GM23338 (cell line): ENCODE measurements around the gene RGL1. TPM values are rescaled to one million over a fixed set of nuclear protein-coding genes. Genes with fewer than 3 reads are reported as not detected.

Source experiments
- ATAC-seq: fragments of 200-7000 bp; cut with Tn5 transposase; 3 replicates; pipeline ENCODE4 v1.9.1; 2020
- DNase-seq: peaks from one replicate; pipeline ENCODE4 v3.0.0-alpha.2; 2015; ENCODE audit warnings: low spot score
- H2AFZ ChIP-seq: fragments of 200-600 bp; sonication (generic); 2 replicates; pipeline ENCODE4 v1.8.0; 2016; ENCODE audit warnings: antibody characterized with exemption, mild to moderate bottlenecking, moderate library complexity
- H3F3A ChIP-seq: fragments of 200-600 bp; sonication (generic); replicated peaks from 2 replicates; pipeline ENCODE4 v1.8.0; 2017; ENCODE audit warnings: antibody characterized with exemption, mixed run types, low read depth
- H3K27ac ChIP-seq: fragments of 200-600 bp; sonication (generic); 2 replicates; pipeline ENCODE4 v1.6.1; 2016; ENCODE audit warnings: low read depth
- H3K27me3 ChIP-seq: fragments of 200-600 bp; sonication (generic); 2 replicates; pipeline ENCODE4 v1.8.0; 2016; ENCODE audit warnings: mild to moderate bottlenecking, mixed run types, moderate library complexity; ENCODE audit not compliant: insufficient read depth
- H3K36me3 ChIP-seq: fragments of 200-600 bp; sonication (generic); 2 replicates; pipeline ENCODE4 v1.8.0; 2016; ENCODE audit warnings: mild to moderate bottlenecking; ENCODE audit not compliant: insufficient read depth
- H3K4me1 ChIP-seq: fragments of 200-600 bp; sonication (generic); 2 replicates; pipeline ENCODE4 v1.8.0; 2016; ENCODE audit warnings: mild to moderate bottlenecking, moderate library complexity; ENCODE audit not compliant: insufficient read depth
- H3K4me2 ChIP-seq: fragments of 200-600 bp; sonication (generic); 2 replicates; pipeline ENCODE4 v1.7.1; 2017; ENCODE audit warnings: mixed run types
- H3K4me3 ChIP-seq: fragments of 200-600 bp; sonication (generic); 2 replicates; pipeline ENCODE4 v1.6.1; 2016; ENCODE audit warnings: mixed run types
- H3K79me2 ChIP-seq: fragments of 200-600 bp; sonication (generic); replicated peaks from 2 replicates; pipeline ENCODE4 v1.8.0; 2017; ENCODE audit warnings: mild to moderate bottlenecking; ENCODE audit not compliant: insufficient read depth
- H3K9me2 ChIP-seq: fragments of 200-600 bp; sonication (generic); 2 replicates; pipeline ENCODE4 v1.8.0; 2017; ENCODE audit not compliant: insufficient read depth
- H4K20me1 ChIP-seq: fragments of 200-600 bp; sonication (generic); replicated peaks from 2 replicates; pipeline ENCODE4 v1.8.0; 2017; ENCODE audit warnings: mild to moderate bottlenecking; ENCODE audit not compliant: insufficient read depth
- H3K27ac Mint-ChIP-seq: 2 replicates; pipeline ENCODE4 v1.8.0; 2020; ENCODE audit warnings: inconsistent platforms, mild to moderate bottlenecking, moderate library complexity, mixed read lengths
- H3K27me3 Mint-ChIP-seq: 3 replicates; pipeline ENCODE4 v1.8.0; 2022; ENCODE audit warnings: low read depth, mild to moderate bottlenecking, moderate library complexity, mixed read lengths, inconsistent platforms; ENCODE audit not compliant: insufficient read depth, poor library complexity
- H3K36me3 Mint-ChIP-seq: 3 replicates; pipeline ENCODE4 v1.8.0; 2021; ENCODE audit warnings: low read depth, mild to moderate bottlenecking, inconsistent platforms, moderate library complexity, mixed read lengths
- H3K4me1 Mint-ChIP-seq: 3 replicates; pipeline ENCODE4 v1.8.0; 2020; ENCODE audit warnings: mild to moderate bottlenecking, inconsistent platforms, mixed read lengths
- H3K4me3 Mint-ChIP-seq: 3 replicates; pipeline ENCODE4 v1.8.0; 2021; ENCODE audit warnings: moderate library complexity, mild to moderate bottlenecking, inconsistent platforms, mixed read lengths
- H3K9me3 Mint-ChIP-seq: 3 replicates; pipeline ENCODE4 v1.8.0; 2020; ENCODE audit warnings: moderate library complexity, mild to moderate bottlenecking, inconsistent platforms, mixed read lengths
- CREB1 ChIP-seq: fragments of 250-450 bp; sonication (Bioruptor Pico); IDR thresholded peaks from 2 replicates; pipeline ENCODE4 v1.5.0; 2020; ENCODE audit warnings: low read depth, mild to moderate bottlenecking, moderate library complexity
- CTCF ChIP-seq, 2 experiments: fragments of 200-600 bp in 1 of 2; sonication (generic) in 1 of 2; conservative IDR thresholded peaks; 2 replicates each; pipeline versions ENCODE4 v1.5.1 to v1.6.1; 2016 to 2017; ENCODE audit warnings: antibody characterized with exemption in 2 of 2, low read depth in 2 of 2, mild to moderate bottlenecking in 2 of 2, moderate library complexity in 1 of 2
- ETS1 ChIP-seq: IDR thresholded peaks from 2 replicates; pipeline ENCODE4 v1.6.1; 2016; ENCODE audit warnings: antibody characterized with exemption
- EZH2 ChIP-seq: fragments of 200-600 bp; sonication (generic); IDR thresholded peaks from one replicate; pipeline ENCODE4 v1.8.0; 2017; ENCODE audit warnings: antibody characterized with exemption, mild to moderate bottlenecking, low read depth; ENCODE audit not compliant: unreplicated experiment
- EZH2phosphoT487 ChIP-seq: fragments of 200-600 bp; sonication (generic); IDR thresholded peaks from one replicate; pipeline ENCODE4 v1.8.1; 2018; ENCODE audit warnings: antibody characterized with exemption; ENCODE audit not compliant: unreplicated experiment
- JUNB ChIP-seq: IDR thresholded peaks from one replicate; pipeline ENCODE4 v1.6.1; 2016; ENCODE audit warnings: antibody characterized with exemption; ENCODE audit not compliant: unreplicated experiment
- NANOG ChIP-seq: IDR thresholded peaks from 2 replicates; pipeline ENCODE4 v1.6.1; 2016; ENCODE audit warnings: antibody characterized with exemption, borderline replicate concordance
- POLR2AphosphoS5 ChIP-seq: IDR thresholded peaks from 2 replicates; pipeline ENCODE4 v1.6.1; 2016; ENCODE audit warnings: antibody characterized with exemption, low read depth
- REST ChIP-seq: IDR thresholded peaks from one replicate; pipeline ENCODE4 v1.6.1; 2018; ENCODE audit warnings: antibody characterized with exemption; ENCODE audit not compliant: unreplicated experiment
- STAT1 ChIP-seq: IDR thresholded peaks from one replicate; pipeline ENCODE4 v1.6.1; 2016; ENCODE audit warnings: antibody characterized with exemption; ENCODE audit not compliant: unreplicated experiment
- ZNF114 ChIP-seq: fragments of 250-450 bp; sonication (Bioruptor Pico); IDR thresholded peaks from 2 replicates; pipeline ENCODE4 v1.5.0; 2020; ENCODE audit warnings: mild to moderate bottlenecking, moderate library complexity
- ZNF331 ChIP-seq: fragments of 250-450 bp; sonication (Bioruptor Pico); IDR thresholded peaks from 2 replicates; pipeline ENCODE4 v1.5.0; 2020; ENCODE audit warnings: low read depth, mild to moderate bottlenecking, moderate library complexity
- ZNF462 ChIP-seq: fragments of 250-450 bp; sonication (Bioruptor Pico); IDR thresholded peaks from 2 replicates; pipeline ENCODE4 v1.5.0; 2020; ENCODE audit warnings: mild to moderate bottlenecking, moderate library complexity
- polyA plus RNA-seq: library from polyadenylated mRNA; unstranded; fragments of >200 nt; fragmentation: Nextera tagmentation; extraction: Ambion mirVana; gene quantifications from 2 replicates; pipeline ENCODE4 v1.2.1, GENCODE V29; 2016
- total RNA-seq: library from RNA; depleted of rRNA; stranded (reverse); fragments of >200 nt; shearing (Covaris generic); gene quantifications from 2 replicates; pipeline ENCODE4 v1.2.3, GENCODE V29; 2014

RGL1 gene
- total and polyA plus RNA-seq, 2 experiments from 2014 or later, result 0.91 to 2.6 TPM

GRCh38 chr1:183893561-183894289 is 88.8 kb downstream of the RGL1 start:
- Mint-ChIP-seq H3K27me3 (no peaks in the 10 kb centered on the region), H3K27ac (no peak overlapping the region), H3K4me1 (no peaks in the 10 kb centered on the region), H3K4me3 (no peak overlapping the region), H3K9me3 (no peaks in the 10 kb centered on the region), H3K36me3 (no peaks in the 10 kb centered on the region)
- no peaks in the 10 kb centered on the region for H3K9me2 ChIP-seq
- TF ChIP-seq REST, result no peak
- no peak for TF ChIP-seq POLR2AphosphoS5
- TF ChIP-seq ZNF331 (CRISPR knock-in tag), result no peak
- no peak for TF ChIP-seq JUNB
- TF ChIP-seq EZH2phosphoT487, result no peak
- TF ChIP-seq ETS1, result no peak
- no peak for TF ChIP-seq EZH2
- no peak for TF ChIP-seq CTCF (conservative IDR thresholded peaks at IDR 0.05; ENCODE audit: low read depth in 2 of 2)
- no peak for TF ChIP-seq STAT1
- no peak for TF ChIP-seq ZNF462 (CRISPR knock-in tag)
- no peak for TF ChIP-seq CREB1 (CRISPR knock-in tag)
- TF ChIP-seq NANOG, result no peak
- TF ChIP-seq ZNF114 (CRISPR knock-in tag), result no peak
- ATAC-seq (no peak), DNase-seq (no peak)
- H2AFZ ChIP-seq, result no peak overlapping the region
- no peaks in the 10 kb centered on the region for H3K79me2 ChIP-seq
- no peak overlapping the region for H3K27ac ChIP-seq
- no peaks in the 10 kb centered on the region for H3K36me3 ChIP-seq
- H4K20me1 ChIP-seq, result no peaks in the 10 kb centered on the region
- H3F3A ChIP-seq, result no peaks in the 10 kb centered on the region
- no peaks in the 10 kb centered on the region for H3K27me3 ChIP-seq
- H3K4me3 ChIP-seq, result no peak overlapping the region
- peaks cover under 1% of the 10 kb centered on the region; the same call in 1 of the 2 replicates for H3K4me1 ChIP-seq
- H3K4me2 ChIP-seq, result no peak overlapping the region
